ENCODE results near the gene PTPN14.
"Not testable (repeated sequence)": the region's sequence is repeated elsewhere in the genome, so short reads cannot be mapped to it uniquely, and the experiment has no call there.

The PTPN14 gene

GRCh38 chr1:214551436-214552173 lies at the start of gene PTPN14:
TSS of gene PTPN14 (minus strand) at chr1:214551602. CDS start at chr1:214464803, 86,799 bp downstream.
- no peak for DNase-seq (ENCODE audit: low read depth in 2 of 2)

GRCh38 chr1:214593158-214593557 lies 41.8 kb upstream of the PTPN14 start:
- no peak for DNase-seq (ENCODE audit: low read depth in 2 of 2)

GRCh38 chr1:214591918-214592317 lies 40.5 kb upstream of the PTPN14 start:
- DNase-seq (ENCODE audit: low read depth in 2 of 2): not testable (repeated sequence)

GRCh38 chr1:214590696-214591095 lies 39.3 kb upstream of the PTPN14 start:
- DNase-seq (ENCODE audit: low read depth in 2 of 2): no peak

- no peak for DNase-seq (ENCODE audit: low read depth in 2 of 2)
These were observed 37.7 kb upstream of the PTPN14 start for GRCh38 chr1:214588963-214589597.

- DNase-seq (ENCODE audit: low read depth in 2 of 2): no peak
These were observed 35.8 kb upstream of the PTPN14 start for GRCh38 chr1:214587165-214587564.

- DNase-seq (ENCODE audit: low read depth in 2 of 2): no peak
These were observed 35.2 kb upstream of the PTPN14 start for GRCh38 chr1:214586621-214587020.

- DNase-seq (ENCODE audit: low read depth in 2 of 2): no peak
These were observed 33.7 kb upstream of the PTPN14 start for GRCh38 chr1:214584805-214585766.

GRCh38 chr1:214583824-214584554 lies 32.6 kb upstream of the PTPN14 start:
- DNase-seq (ENCODE audit: low read depth in 2 of 2): no peak

GRCh38 chr1:214583113-214583512 lies 31.7 kb upstream of the PTPN14 start:
- DNase-seq (ENCODE audit: low read depth in 2 of 2): no peak

GRCh38 chr1:214582289-214582891 lies 31.0 kb upstream of the PTPN14 start:
- no peak for DNase-seq (ENCODE audit: low read depth in 2 of 2)

- DNase-seq (ENCODE audit: low read depth in 2 of 2): no peak
These were observed 30.4 kb upstream of the PTPN14 start for GRCh38 chr1:214581785-214582184.

- DNase-seq (ENCODE audit: low read depth in 2 of 2): no peak
These were observed 27.8 kb upstream of the PTPN14 start for GRCh38 chr1:214579183-214579582.

- DNase-seq (ENCODE audit: low read depth in 2 of 2): not testable (repeated sequence)
These were observed 24.7 kb upstream of the PTPN14 start for GRCh38 chr1:214576120-214576519.

- DNase-seq (ENCODE audit: low read depth in 2 of 2): no peak
These were observed 23.4 kb upstream of the PTPN14 start for GRCh38 chr1:214574598-214575411.

- no peak for DNase-seq (ENCODE audit: low read depth in 2 of 2)
These were observed 22.2 kb upstream of the PTPN14 start for GRCh38 chr1:214573386-214574318.

- DNase-seq (ENCODE audit: low read depth in 2 of 2): no peak
These were observed 19.9 kb upstream of the PTPN14 start for GRCh38 chr1:214571281-214571680.

GRCh38 chr1:214570442-214570841 lies 19.0 kb upstream of the PTPN14 start:
- no peak for DNase-seq (ENCODE audit: low read depth in 2 of 2)

GRCh38 chr1:214569357-214570004 lies 18.1 kb upstream of the PTPN14 start:
- no peak for DNase-seq (ENCODE audit: low read depth in 2 of 2)

Measured in stimulated activated CD8-positive, alpha-beta memory T cell treated with anti-CD3 and anti-CD28 coated beads, Interleukin-2, amount 100 ng/mL, for 1 hour (primary cell).